Measurements from ENCODE around the gene AP5S1.

AP5S1 gene

DNA sequence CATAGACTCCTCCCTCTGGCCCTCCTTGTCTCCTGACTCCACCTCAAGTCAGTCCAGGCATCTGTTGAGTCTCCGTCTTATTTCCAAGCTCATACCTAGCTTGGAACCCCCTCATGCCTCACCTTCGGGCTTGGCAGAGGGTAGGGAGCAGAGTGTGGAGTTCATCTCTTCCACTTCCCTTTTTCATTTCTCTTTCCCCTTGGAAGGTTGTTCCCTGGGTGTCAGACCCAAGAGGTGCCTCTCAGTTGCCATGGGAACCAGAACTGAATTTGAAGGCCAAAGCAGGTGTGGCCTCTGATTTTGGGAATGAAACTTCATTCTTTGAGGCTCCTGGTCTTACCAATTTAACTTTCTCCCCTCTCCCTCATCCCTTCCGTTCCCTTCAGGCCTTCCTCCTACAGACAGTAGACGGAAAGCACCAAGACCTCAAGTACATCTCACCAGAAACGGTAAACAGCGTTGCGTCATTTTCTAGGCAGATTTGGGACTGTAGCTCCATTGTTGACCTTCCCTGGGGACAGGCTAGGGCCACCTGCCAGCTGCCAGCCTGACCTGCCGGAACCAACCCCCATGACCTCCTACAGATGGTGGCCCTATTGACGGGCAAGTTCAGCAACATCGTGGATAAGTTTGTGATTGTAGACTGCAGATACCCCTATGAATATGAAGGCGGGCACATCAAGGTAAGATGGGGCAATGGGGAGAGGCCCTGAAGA lies 17.7 kb upstream of the AP5S1 start:
- TF ChIP-seq, protein P1, sequence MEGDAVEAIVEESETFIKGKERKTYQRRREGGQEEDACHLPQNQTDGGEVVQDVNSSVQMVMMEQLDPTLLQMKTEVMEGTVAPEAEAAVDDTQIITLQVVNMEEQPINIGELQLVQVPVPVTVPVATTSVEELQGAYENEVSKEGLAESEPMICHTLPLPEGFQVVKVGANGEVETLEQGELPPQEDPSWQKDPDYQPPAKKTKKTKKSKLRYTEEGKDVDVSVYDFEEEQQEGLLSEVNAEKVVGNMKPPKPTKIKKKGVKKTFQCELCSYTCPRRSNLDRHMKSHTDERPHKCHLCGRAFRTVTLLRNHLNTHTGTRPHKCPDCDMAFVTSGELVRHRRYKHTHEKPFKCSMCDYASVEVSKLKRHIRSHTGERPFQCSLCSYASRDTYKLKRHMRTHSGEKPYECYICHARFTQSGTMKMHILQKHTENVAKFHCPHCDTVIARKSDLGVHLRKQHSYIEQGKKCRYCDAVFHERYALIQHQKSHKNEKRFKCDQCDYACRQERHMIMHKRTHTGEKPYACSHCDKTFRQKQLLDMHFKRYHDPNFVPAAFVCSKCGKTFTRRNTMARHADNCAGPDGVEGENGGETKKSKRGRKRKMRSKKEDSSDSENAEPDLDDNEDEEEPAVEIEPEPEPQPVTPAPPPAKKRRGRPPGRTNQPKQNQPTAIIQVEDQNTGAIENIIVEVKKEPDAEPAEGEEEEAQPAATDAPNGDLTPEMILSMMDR (IDR thresholded peaks at IDR 0.05; ENCODE audit: borderline replicate concordance, control extremely low read depth, extremely low read depth, insufficient read depth, missing control alignments), result no peak
- in situ Hi-C loops (cut with MboI; ENCODE audit: low sequenced_read_pairs, unreplicated experiment), result no loop called here
- no peak for DNase-seq (ENCODE audit: low spot score)

DNA sequence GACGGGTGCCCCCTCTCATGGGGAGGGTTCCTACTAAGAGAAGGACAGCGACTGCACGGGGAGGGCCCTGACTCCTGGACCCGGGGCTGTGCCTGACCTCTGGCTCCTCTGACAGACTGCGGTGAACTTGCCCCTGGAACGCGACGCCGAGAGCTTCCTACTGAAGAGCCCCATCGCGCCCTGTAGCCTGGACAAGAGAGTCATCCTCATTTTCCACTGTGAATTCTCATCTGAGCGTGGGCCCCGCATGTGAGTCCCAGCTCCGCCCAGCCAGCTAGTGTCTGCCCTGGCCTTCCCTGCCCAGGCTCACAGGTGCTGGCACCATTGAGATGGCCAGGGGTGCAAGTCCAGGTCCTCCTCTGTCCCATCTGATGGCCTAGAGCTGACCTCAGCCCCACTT lies 17.1 kb upstream of the AP5S1 start:
- in situ Hi-C loops (cut with MboI; ENCODE audit: low sequenced_read_pairs, unreplicated experiment), result no loop called here
- TF ChIP-seq, protein P1 (IDR thresholded peaks at IDR 0.05; ENCODE audit: borderline replicate concordance, control extremely low read depth, extremely low read depth, insufficient read depth, missing control alignments), result no peak
- no peak for DNase-seq (ENCODE audit: low spot score)

DNA sequence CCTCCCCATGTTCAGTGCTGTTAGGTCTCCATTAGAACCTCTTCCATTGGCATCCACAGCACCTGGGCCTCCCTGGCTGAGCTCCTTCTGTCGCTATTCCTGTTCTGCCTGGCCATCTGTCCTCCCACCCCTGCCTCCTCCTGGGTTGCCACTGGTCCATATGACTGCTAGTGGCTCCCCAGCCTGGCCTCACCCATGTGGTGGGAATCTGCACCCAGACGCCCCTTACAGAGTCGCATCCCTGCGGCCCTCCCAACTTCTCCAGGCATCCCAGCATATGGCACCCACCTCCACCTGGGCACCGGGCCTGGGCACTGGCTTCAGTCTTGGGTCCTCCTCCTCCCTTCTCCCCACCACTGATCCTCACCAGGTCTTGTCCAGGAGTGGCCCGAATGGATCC lies 16.5 kb upstream of the AP5S1 start:
- DNase-seq (ENCODE audit: low spot score), result no peak
- TF ChIP-seq, protein P1 (IDR thresholded peaks at IDR 0.05; ENCODE audit: borderline replicate concordance, control extremely low read depth, extremely low read depth, insufficient read depth, missing control alignments), result no peak
- in situ Hi-C loops (cut with MboI; ENCODE audit: low sequenced_read_pairs, unreplicated experiment), result no loop called here

DNA sequence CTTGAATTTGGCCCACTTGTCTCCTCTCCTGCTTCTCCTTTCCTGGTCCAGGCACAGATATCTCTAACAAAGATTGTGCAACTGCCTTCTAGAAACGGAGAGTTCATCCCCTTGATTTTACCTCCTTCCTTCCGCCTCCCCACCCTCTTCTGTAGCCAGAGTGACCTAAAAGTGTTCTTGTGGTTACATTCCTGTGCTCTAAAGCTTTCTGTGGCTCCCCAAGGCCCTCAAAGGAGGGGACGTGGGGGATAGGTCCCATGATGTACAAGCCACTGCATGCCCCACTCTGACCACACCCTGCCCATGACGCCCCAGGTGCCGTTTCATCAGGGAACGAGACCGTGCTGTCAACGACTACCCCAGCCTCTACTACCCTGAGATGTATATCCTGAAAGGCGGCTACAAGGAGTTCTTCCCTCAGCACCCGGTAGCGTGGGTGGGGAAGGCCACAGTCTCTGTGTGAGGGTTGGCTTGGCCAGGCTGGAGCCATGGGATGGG lies 16.0 kb upstream of the AP5S1 start:
- no peak for DNase-seq (ENCODE audit: low spot score)
- in situ Hi-C loops (cut with MboI; ENCODE audit: low sequenced_read_pairs, unreplicated experiment), result no loop called here
- TF ChIP-seq, protein P1 (IDR thresholded peaks at IDR 0.05; ENCODE audit: borderline replicate concordance, control extremely low read depth, extremely low read depth, insufficient read depth, missing control alignments), result no peak

DNA sequence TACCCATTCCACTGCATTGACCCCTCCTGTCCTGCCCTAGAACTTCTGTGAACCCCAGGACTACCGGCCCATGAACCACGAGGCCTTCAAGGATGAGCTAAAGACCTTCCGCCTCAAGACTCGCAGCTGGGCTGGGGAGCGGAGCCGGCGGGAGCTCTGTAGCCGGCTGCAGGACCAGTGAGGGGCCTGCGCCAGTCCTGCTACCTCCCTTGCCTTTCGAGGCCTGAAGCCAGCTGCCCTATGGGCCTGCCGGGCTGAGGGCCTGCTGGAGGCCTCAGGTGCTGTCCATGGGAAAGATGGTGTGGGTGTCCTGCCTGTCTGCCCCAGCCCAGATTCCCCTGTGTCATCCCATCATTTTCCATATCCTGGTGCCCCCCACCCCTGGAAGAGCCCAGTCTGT lies 15.6 kb upstream of the AP5S1 start:
- in situ Hi-C loops (cut with MboI; ENCODE audit: low sequenced_read_pairs, unreplicated experiment), result no loop called here
- TF ChIP-seq, protein P1 (IDR thresholded peaks at IDR 0.05; ENCODE audit: borderline replicate concordance, control extremely low read depth, extremely low read depth, insufficient read depth, missing control alignments), result no peak
- DNase-seq (ENCODE audit: low spot score), result no peak

DNA sequence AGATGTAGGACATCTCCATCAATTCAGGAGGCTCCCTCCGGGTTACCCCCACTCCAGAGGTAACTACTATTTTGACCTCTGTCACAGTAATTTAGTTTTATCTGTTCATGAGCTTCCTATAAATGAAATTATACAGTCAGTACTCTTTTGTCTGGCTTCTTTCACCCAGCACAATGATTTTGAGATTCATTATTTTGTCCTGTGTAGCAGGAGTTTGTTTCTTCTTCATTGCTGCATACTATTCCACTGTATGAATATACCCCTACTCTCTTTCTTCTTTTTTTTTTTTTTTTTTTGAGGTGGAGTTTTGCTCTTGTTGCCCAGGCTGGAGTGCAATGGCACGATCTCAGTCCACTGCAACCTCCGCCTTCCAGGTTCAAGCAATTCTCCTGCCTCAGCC lies 11.8 kb upstream of the AP5S1 start:
- TF ChIP-seq, protein P1 (IDR thresholded peaks at IDR 0.05; ENCODE audit: borderline replicate concordance, control extremely low read depth, extremely low read depth, insufficient read depth, missing control alignments), result no peak
- DNase-seq (ENCODE audit: low spot score), result no peak
- in situ Hi-C loops (cut with MboI; ENCODE audit: low sequenced_read_pairs, unreplicated experiment), result no loop called here

Measured in GM13976 (cell line).